Measurements from ENCODE around the gene INHBB. TPM values are rescaled to one million over a fixed set of nuclear protein-coding genes. Genes with fewer than 3 reads are reported as not detected.

Gene INHBB
- polyA plus RNA-seq, 1 experiment: 0.09 TPM

DNA sequence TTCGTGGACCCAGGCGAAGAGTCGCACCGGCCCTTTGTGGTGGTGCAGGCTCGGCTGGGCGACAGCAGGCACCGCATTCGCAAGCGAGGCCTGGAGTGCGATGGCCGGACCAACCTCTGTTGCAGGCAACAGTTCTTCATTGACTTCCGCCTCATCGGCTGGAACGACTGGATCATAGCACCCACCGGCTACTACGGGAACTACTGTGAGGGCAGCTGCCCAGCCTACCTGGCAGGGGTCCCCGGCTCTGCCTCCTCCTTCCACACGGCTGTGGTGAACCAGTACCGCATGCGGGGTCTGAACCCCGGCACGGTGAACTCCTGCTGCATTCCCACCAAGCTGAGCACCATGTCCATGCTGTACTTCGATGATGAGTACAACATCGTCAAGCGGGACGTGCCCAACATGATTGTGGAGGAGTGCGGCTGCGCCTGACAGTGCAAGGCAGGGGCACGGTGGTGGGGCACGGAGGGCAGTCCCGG is 3.5 kb downstream of the INHBB start:
- H3K4me3 ChIP-seq (ENCODE audit: low read depth, low read length): no peak overlapping the region
- POLR2A ChIA-PET: interaction anchor here (0.8 kb wide), 1 partner anchor 10 kb away, joined by 3 read pairs; no protein-coding TSS in a partner anchor
- H3K9me3 ChIP-seq (ENCODE audit: control insufficient read depth, insufficient read depth, low read length): peaks cover 6% of the 10 kb centered on the region; the same call in 1 of the 2 replicates
- no peak for DNase-seq (ENCODE audit: low read depth, low spot score)
- TF ChIP-seq, protein P1, sequence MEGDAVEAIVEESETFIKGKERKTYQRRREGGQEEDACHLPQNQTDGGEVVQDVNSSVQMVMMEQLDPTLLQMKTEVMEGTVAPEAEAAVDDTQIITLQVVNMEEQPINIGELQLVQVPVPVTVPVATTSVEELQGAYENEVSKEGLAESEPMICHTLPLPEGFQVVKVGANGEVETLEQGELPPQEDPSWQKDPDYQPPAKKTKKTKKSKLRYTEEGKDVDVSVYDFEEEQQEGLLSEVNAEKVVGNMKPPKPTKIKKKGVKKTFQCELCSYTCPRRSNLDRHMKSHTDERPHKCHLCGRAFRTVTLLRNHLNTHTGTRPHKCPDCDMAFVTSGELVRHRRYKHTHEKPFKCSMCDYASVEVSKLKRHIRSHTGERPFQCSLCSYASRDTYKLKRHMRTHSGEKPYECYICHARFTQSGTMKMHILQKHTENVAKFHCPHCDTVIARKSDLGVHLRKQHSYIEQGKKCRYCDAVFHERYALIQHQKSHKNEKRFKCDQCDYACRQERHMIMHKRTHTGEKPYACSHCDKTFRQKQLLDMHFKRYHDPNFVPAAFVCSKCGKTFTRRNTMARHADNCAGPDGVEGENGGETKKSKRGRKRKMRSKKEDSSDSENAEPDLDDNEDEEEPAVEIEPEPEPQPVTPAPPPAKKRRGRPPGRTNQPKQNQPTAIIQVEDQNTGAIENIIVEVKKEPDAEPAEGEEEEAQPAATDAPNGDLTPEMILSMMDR (IDR thresholded peaks at IDR 0.05; ENCODE audit: low read depth, low read length): no peak
- H3K27me3 ChIP-seq (ENCODE audit: control insufficient read depth, insufficient read depth, low read length): peaks cover 73% of the 10 kb centered on the region
- CTCF ChIA-PET: no interaction called here
- no peak overlapping the region for H3K27ac ChIP-seq (ENCODE audit: low read depth, low read length)

DNA sequence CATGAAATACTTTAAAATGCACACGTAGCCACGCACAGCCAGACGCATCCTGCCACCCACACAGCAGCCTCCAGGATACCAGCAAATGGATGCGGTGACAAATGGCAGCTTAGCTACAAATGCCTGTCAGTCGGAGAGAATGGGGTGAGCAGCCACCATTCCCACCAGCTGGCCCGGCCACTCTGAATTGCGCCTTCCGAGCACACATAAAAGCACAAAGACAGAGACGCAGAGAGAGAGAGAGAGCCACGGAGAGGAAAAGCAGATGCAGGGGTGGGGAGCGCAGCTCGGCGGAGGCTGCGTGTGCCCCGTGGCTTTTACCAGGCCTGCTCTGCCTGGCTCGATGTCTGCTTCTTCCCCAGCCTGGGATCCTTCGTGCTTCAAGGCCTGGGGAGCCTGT is 4.1 kb downstream of the INHBB start:
- CTCF ChIA-PET: no interaction called here

DNA sequence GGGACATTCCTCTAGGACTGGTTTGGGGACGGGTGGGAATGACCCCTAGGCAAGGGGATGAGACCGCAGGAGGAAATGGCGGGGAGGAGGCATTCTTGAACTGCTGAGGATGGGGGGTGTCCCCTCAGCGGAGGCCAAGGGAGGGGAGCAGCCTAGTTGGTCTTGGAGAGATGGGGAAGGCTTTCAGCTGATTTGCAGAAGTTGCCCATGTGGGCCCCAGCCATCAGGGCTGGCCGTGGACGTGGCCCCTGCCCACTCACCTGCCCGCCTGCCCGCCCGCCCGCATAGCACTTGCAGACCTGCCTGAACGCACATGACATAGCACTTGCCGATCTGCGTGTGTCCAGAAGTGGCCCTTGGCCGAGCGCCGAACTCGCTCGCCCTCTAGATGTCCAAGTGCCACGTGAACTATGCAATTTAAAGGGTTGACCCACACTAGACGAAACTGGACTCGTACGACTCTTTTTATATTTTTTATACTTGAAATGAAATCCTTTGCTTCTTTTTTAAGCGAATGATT is 4.9 kb downstream of the INHBB start:
- TF ChIP-seq, protein P1 (IDR thresholded peaks at IDR 0.05; ENCODE audit: low read depth, low read length): no peak
- H3K27me3 ChIP-seq (ENCODE audit: control insufficient read depth, insufficient read depth, low read length): peaks cover 78% of the 10 kb centered on the region
- POLR2A ChIA-PET: no interaction called here
- DNase-seq (ENCODE audit: low read depth, low spot score): no peak
- CTCF ChIA-PET: no interaction called here
- peaks cover 6% of the 10 kb centered on the region; the same call in 1 of the 2 replicates for H3K9me3 ChIP-seq (ENCODE audit: control insufficient read depth, insufficient read depth, low read length)
- no peak overlapping the region for H3K27ac ChIP-seq (ENCODE audit: low read depth, low read length)
- no peak overlapping the region for H3K4me3 ChIP-seq (ENCODE audit: low read depth, low read length)

More for the DNA sequence above, 4.1 kb downstream of the INHBB start:
- Histone ChIP-seq H3K27ac (ENCODE audit: low read depth, low read length) (no peak overlapping the region), H3K9me3 (ENCODE audit: control insufficient read depth, insufficient read depth, low read length) (peaks cover 6% of the 10 kb centered on the region; the same call in 1 of the 2 replicates), H3K4me3 (ENCODE audit: low read depth, low read length) (no peak overlapping the region), H3K27me3 (ENCODE audit: control insufficient read depth, insufficient read depth, low read length) (peaks cover 73% of the 10 kb centered on the region)
- TF ChIP-seq, protein P1 (IDR thresholded peaks at IDR 0.05; ENCODE audit: low read depth, low read length): no peak
- DNase-seq (ENCODE audit: low read depth, low spot score): no peak
- POLR2A ChIA-PET: no interaction called here

DNA sequence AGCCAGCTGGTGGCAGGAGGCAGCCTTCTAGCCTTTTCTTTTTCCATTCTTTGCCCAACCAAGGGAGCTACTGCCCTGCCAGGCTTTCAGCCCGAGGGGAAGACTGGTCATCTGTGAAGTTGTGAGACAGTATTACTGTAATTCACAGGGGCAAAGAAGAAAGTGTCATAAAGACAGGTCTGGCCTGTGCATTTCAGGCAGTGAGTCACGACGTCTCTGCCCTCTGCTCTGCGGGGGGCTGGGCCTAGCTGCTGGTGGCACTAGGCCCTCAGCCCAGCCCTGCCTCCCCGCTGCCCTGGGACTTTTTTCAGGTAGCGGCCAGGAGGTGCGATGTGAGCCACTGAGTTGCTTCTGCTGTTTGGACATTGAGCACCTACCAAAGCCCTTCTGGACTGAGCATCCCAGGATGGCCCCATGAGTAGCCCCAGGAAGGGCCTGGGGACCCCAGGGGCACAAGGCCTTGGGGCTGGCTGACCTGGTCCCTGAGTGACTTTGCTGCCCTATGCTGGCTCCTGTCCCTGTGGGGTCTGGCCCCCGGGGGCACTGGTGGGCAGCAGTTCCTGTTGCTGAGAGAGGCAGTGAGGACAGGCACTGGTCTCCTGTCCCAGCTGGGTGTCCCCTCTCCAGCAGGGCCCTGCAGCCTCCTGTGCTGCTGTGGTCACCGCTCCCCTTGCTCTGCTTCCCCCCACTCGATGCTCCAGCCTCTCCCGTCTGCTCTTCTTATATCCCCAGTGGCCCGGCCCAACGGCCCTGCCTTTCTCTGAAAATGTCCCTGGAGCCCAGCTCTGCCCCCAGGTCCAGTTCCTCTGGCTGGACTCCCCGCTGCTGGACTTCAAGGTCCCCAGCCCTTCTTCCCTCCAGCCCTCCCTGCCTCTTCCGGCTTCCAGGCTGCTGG is 7.0 kb downstream of the INHBB start:
- peaks cover 6% of the 10 kb centered on the region; the same call in 1 of the 2 replicates for H3K9me3 ChIP-seq (ENCODE audit: control insufficient read depth, insufficient read depth, low read length)
- no peak for DNase-seq (ENCODE audit: low read depth, low spot score)
- ChIA-PET POLR2A (no interaction called here), CTCF (interaction anchor here (1.2 kb wide), 1 partner anchor 328 kb away, joined by 4 read pairs; no protein-coding TSS in a partner anchor)
- TF ChIP-seq, protein P1 (IDR thresholded peaks at IDR 0.05; ENCODE audit: low read depth, low read length): no peak
- no peak overlapping the region for H3K27ac ChIP-seq (ENCODE audit: low read depth, low read length)
- no peak overlapping the region for H3K4me3 ChIP-seq (ENCODE audit: low read depth, low read length)
- H3K27me3 ChIP-seq (ENCODE audit: control insufficient read depth, insufficient read depth, low read length): peaks cover 81% of the 10 kb centered on the region

DNA sequence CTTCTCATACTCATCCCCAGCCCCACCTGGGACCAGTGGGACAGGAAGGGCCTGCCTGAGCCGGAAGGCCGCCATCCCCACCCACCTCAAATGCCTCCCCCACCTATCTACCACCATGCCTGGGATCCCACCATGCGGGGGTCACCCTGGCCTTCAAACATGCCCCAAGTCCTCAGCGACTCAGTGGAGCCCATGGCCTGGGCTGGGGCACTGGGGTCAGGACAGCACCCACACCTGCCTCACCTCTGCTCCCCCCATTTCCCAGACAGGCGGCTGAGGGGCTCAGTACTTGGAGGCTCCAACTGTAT is 7.6 kb downstream of the INHBB start:
- ChIA-PET CTCF (no interaction called here), POLR2A (no interaction called here)
- peaks cover 78% of the 10 kb centered on the region for H3K27me3 ChIP-seq (ENCODE audit: control insufficient read depth, insufficient read depth, low read length)
- H3K9me3 ChIP-seq (ENCODE audit: control insufficient read depth, insufficient read depth, low read length): peaks cover 6% of the 10 kb centered on the region; the same call in 1 of the 2 replicates
- no peak for DNase-seq (ENCODE audit: low read depth, low spot score)
- no peak overlapping the region for H3K4me3 ChIP-seq (ENCODE audit: low read depth, low read length)
- H3K27ac ChIP-seq (ENCODE audit: low read depth, low read length): no peak overlapping the region
- TF ChIP-seq, protein P1 (IDR thresholded peaks at IDR 0.05; ENCODE audit: low read depth, low read length): no peak
